HepG2 (cell line): ENCODE data around the gene PTPRM. TPM values are rescaled to one million over a fixed set of nuclear protein-coding genes. Genes with fewer than 3 reads are reported as not detected.

Experiments used
- AHDC1 ChIP-seq: sonication (generic); formaldehyde crosslinking; IDR thresholded peaks from 2 replicates; pipeline ENCODE4 v1.5.1; 2020; ENCODE audit warnings: mild to moderate bottlenecking, missing genetic modification reagents, borderline replicate concordance
- ATAD3A ChIP-seq: sonication (generic); formaldehyde crosslinking; IDR thresholded peaks from 2 replicates; pipeline ENCODE4 v1.4.0; 2020; ENCODE audit warnings: missing genetic modification reagents
- ELF3 ChIP-seq: IDR thresholded peaks from 2 replicates; pipeline ENCODE4 v1.6.1; 2016; ENCODE audit warnings: missing genetic modification reagents, missing compliant biosample characterization
- ESRRA ChIP-seq: sonication (generic); formaldehyde crosslinking; IDR thresholded peaks from 2 replicates; pipeline ENCODE4 v1.5.1; 2020; ENCODE audit warnings: mild to moderate bottlenecking, low read depth, missing genetic modification reagents
- ETV5 ChIP-seq: IDR thresholded peaks from 2 replicates; pipeline ENCODE4 v1.6.1; 2018; ENCODE audit warnings: missing biosample characterization, missing genetic modification reagents, inconsistent platforms, borderline replicate concordance
- GFI1 ChIP-seq: sonication (generic); formaldehyde crosslinking; IDR thresholded peaks from 2 replicates; pipeline ENCODE4 v1.5.0; 2020; ENCODE audit warnings: missing genetic modification reagents, mild to moderate bottlenecking, borderline replicate concordance
- NR2C2 ChIP-seq: sonication (generic); formaldehyde crosslinking; IDR thresholded peaks from 2 replicates; pipeline ENCODE4 v1.4.0; 2020; ENCODE audit warnings: missing genetic modification reagents, mild to moderate bottlenecking, moderate library complexity, borderline replicate concordance
- RAD51 ChIP-seq: fragments of 450-650 bp; IDR thresholded peaks from 2 replicates; pipeline ENCODE4 v1.6.1; 2016; ENCODE audit warnings: borderline replicate concordance
- THAP9 ChIP-seq: sonication (generic); formaldehyde crosslinking; IDR thresholded peaks from 2 replicates; pipeline ENCODE4; 2020; ENCODE audit warnings: missing genetic modification reagents, mild to moderate bottlenecking, borderline replicate concordance
- ZFY ChIP-seq: sonication (generic); formaldehyde crosslinking; IDR thresholded peaks from 2 replicates; pipeline ENCODE4 v1.4.0; 2020; ENCODE audit warnings: missing genetic modification reagents
- ZNF160 ChIP-seq: sonication (generic); formaldehyde crosslinking; IDR thresholded peaks from 2 replicates; pipeline ENCODE4 v1.8.0; 2022; ENCODE audit warnings: mild to moderate bottlenecking, inconsistent platforms, missing genetic modification reagents
- ZNF225 ChIP-seq: sonication (generic); formaldehyde crosslinking; IDR thresholded peaks from 2 replicates; pipeline ENCODE4 v1.4.0; 2020; ENCODE audit warnings: mild to moderate bottlenecking, missing genetic modification reagents
- ZNF260 ChIP-seq: sonication (generic); formaldehyde crosslinking; IDR thresholded peaks from 2 replicates; pipeline ENCODE4 v1.4.0; 2020; ENCODE audit warnings: missing genetic modification reagents, low read depth, mild to moderate bottlenecking, borderline replicate concordance
- ZNF275 ChIP-seq: sonication (generic); formaldehyde crosslinking; IDR thresholded peaks from 2 replicates; pipeline ENCODE4 v1.8.0; 2022; ENCODE audit warnings: missing genetic modification reagents, mild to moderate bottlenecking, inconsistent platforms, borderline replicate concordance
- ZNF562 ChIP-seq: sonication (generic); formaldehyde crosslinking; IDR thresholded peaks from 2 replicates; pipeline ENCODE4 v1.8.0; 2022; ENCODE audit warnings: missing genetic modification reagents, borderline replicate concordance
- ZNF605 ChIP-seq: sonication (generic); formaldehyde crosslinking; IDR thresholded peaks from 2 replicates; pipeline ENCODE4 v1.8.0; 2022; ENCODE audit warnings: mild to moderate bottlenecking, missing genetic modification reagents
- ZNF652 ChIP-seq: IDR thresholded peaks from 2 replicates; pipeline ENCODE4 v1.6.1; 2016; ENCODE audit warnings: low read depth, borderline replicate concordance
- ZNF703 ChIP-seq: sonication (generic); formaldehyde crosslinking; IDR thresholded peaks from 2 replicates; pipeline ENCODE4 v1.5.1; 2020; ENCODE audit warnings: missing genetic modification reagents, mild to moderate bottlenecking, moderate library complexity, borderline replicate concordance
- ZNF768 ChIP-seq: sonication (generic); formaldehyde crosslinking; IDR thresholded peaks from 2 replicates; pipeline ENCODE4 v1.4.0; 2020; ENCODE audit warnings: missing genetic modification reagents
- ZNF891 ChIP-seq: sonication (generic); formaldehyde crosslinking; IDR thresholded peaks from 2 replicates; pipeline ENCODE4 v1.5.0; 2020; ENCODE audit warnings: mild to moderate bottlenecking, missing genetic modification reagents
- polyA plus RNA-seq, 8 experiments: library from polyadenylated mRNA; depleted of rRNA in 3 of 8; stranded (reverse) in 7 of 8; unstranded in 1 of 8; fragments of >200 nt; fragmentation: Illumina TruSeq in 4 of 8; extraction: Trizol in 4 of 8; gene quantifications; 2 replicates each; pipeline versions ENCODE4 v1.2.1 to v1.2.3, GENCODE V29; 2011 to 2016; ENCODE audit warnings: low read depth in 4 of 8, missing spikeins in 1 of 8, mixed read lengths in 1 of 8; ENCODE audit not compliant: insufficient read depth in 1 of 8
- total RNA-seq, 5 experiments: library from RNA; depleted of rRNA; stranded (reverse); fragments of >200 nt; fragmentation: Illumina TruSeq; extraction: Trizol; gene quantifications; 2 replicates each; pipeline ENCODE4 v1.2.3, GENCODE V29; 2016; ENCODE audit warnings: low read depth in 1 of 5

Gene PTPRM
- total and polyA plus RNA-seq, 2 of the 13 experiments (the other 11 are each of a cell fraction or from before 2014, with no cell fraction given), result 12.6 to 108 TPM

GRCh38 chr18:7566567-7567473 lies at the start of gene PTPRM (continued):
- no peak for TF ChIP-seq ZNF275 (CRISPR knock-in tag)
- TF ChIP-seq ZNF260 (CRISPR knock-in tag), result no peak
- no peak for TF ChIP-seq THAP9 (CRISPR knock-in tag)
- no peak for TF ChIP-seq ELF3
- TF ChIP-seq ETV5 (CRISPR knock-in tag), result no peak
- no peak for TF ChIP-seq ATAD3A (CRISPR knock-in tag)
- no peak for TF ChIP-seq GFI1
- no peak for TF ChIP-seq ZNF891 (CRISPR knock-in tag)
- no peak for TF ChIP-seq AHDC1 (CRISPR knock-in tag)
- TF ChIP-seq NR2C2, result no peak
- TF ChIP-seq ZNF160 (CRISPR knock-in tag), result no peak
- no peak for TF ChIP-seq ESRRA (CRISPR knock-in tag)
- TF ChIP-seq ZFY (CRISPR knock-in tag), result peak; percentile 83
- peak; percentile 18; the same call in 1 of the 2 replicates for TF ChIP-seq ZNF768 (CRISPR knock-in tag)
- TF ChIP-seq RAD51, result no peak
- TF ChIP-seq ZNF605 (CRISPR knock-in tag), result no peak
- no peak for TF ChIP-seq ZNF652
- no peak for TF ChIP-seq ZNF562 (CRISPR knock-in tag)
- no peak for TF ChIP-seq ZNF225
- TF ChIP-seq ZNF703 (CRISPR knock-in tag), result no peak
